Measurements from ENCODE around the gene NEK1. TPM values are rescaled to one million over a fixed set of nuclear protein-coding genes. Genes with fewer than 3 reads are reported as not detected.

Gene NEK1
- total RNA-seq, 1 experiment from 2014 or later, result 10.3 TPM

- ChIA-PET POLR2A (no interaction called here), CTCF (no interaction called here)
- no peaks in the 10 kb centered on the region for H3K27me3 Mint-ChIP-seq (ENCODE audit: low read depth)
- no peak overlapping the region for H3K4me3 Mint-ChIP-seq
- ATAC-seq (no peak), DNase-seq (ENCODE audit: low spot score) (no peak)
- no peaks in the 10 kb centered on the region for H3K9me3 Mint-ChIP-seq
- TF ChIP-seq ZNF263 (CRISPR knock-in tag; IDR thresholded peaks at IDR 0.05; ENCODE audit: low read depth) (no peak), TP53 (CRISPR knock-in tag; IDR thresholded peaks at IDR 0.05) (no peak), GABPB1 (CRISPR knock-in tag; IDR thresholded peaks at IDR 0.05) (no peak), ZNF121 (CRISPR knock-in tag; IDR thresholded peaks at IDR 0.05) (no peak), IRF2 (CRISPR knock-in tag; IDR thresholded peaks at IDR 0.05; ENCODE audit: borderline replicate concordance, low read depth) (no peak), ZNF219 (CRISPR knock-in tag; IDR thresholded peaks at IDR 0.05; ENCODE audit: borderline replicate concordance) (no peak), PRDM15 (CRISPR knock-in tag; IDR thresholded peaks at IDR 0.05) (no peak)
- peaks cover 16% of the 10 kb centered on the region for H3K36me3 Mint-ChIP-seq
- H3K27ac Mint-ChIP-seq, result no peak overlapping the region
- H3K4me1 Mint-ChIP-seq, result no peaks in the 10 kb centered on the region
These were observed 20.5 kb upstream of the NEK1 start for GRCh38 chr4:169632896-169633295.

GRCh38 chr4:169630069-169630468 lies 17.7 kb upstream of the NEK1 start:
- CTCF ChIA-PET, result no interaction called here
- Mint-ChIP-seq H3K4me1 (no peaks in the 10 kb centered on the region), H3K9me3 (no peaks in the 10 kb centered on the region), H3K4me3 (no peak overlapping the region), H3K27me3 (ENCODE audit: low read depth) (no peaks in the 10 kb centered on the region), H3K36me3 (no peaks in the 10 kb centered on the region), H3K27ac (no peak overlapping the region)
- no peak for TF ChIP-seq PRDM15 (CRISPR knock-in tag; IDR thresholded peaks at IDR 0.05)
- TF ChIP-seq RELA (CRISPR knock-in tag; IDR thresholded peaks at IDR 0.05; ENCODE audit: borderline replicate concordance), result no peak
- no peak for TF ChIP-seq ZNF396 (CRISPR knock-in tag; IDR thresholded peaks at IDR 0.05; ENCODE audit: borderline replicate concordance)
- TF ChIP-seq IRF2 (CRISPR knock-in tag; IDR thresholded peaks at IDR 0.05; ENCODE audit: borderline replicate concordance, low read depth), result no peak
- no peak for TF ChIP-seq HMGA2 (CRISPR knock-in tag; IDR thresholded peaks at IDR 0.05)
- no peak for TF ChIP-seq TEAD4 (CRISPR knock-in tag; IDR thresholded peaks at IDR 0.05)
- no peak for TF ChIP-seq ELF4 (CRISPR knock-in tag; IDR thresholded peaks at IDR 0.05; ENCODE audit: low read depth)
- TF ChIP-seq ZNF512 (CRISPR knock-in tag; IDR thresholded peaks at IDR 0.05; ENCODE audit: borderline replicate concordance), result no peak
- no peak for TF ChIP-seq ZNF532 (CRISPR knock-in tag; IDR thresholded peaks at IDR 0.05; ENCODE audit: borderline replicate concordance)
- TF ChIP-seq CBFB (CRISPR knock-in tag; IDR thresholded peaks at IDR 0.05; ENCODE audit: low read depth), result no peak
- TF ChIP-seq JUN (CRISPR knock-in tag; IDR thresholded peaks at IDR 0.05), result no peak
- TF ChIP-seq CTCF (IDR thresholded peaks at IDR 0.05), result no peak
- TF ChIP-seq E2F4 (CRISPR knock-in tag; IDR thresholded peaks at IDR 0.05; ENCODE audit: borderline replicate concordance, low read depth), result no peak
- no peak for ATAC-seq
- no peak for DNase-seq (ENCODE audit: low spot score)
- POLR2A ChIA-PET, result no interaction called here
